HPDE6-E6E7 (cell line): ENCODE results near the gene PLCB1.
"Not testable (repeated sequence)": the region's sequence is repeated elsewhere in the genome, so short reads cannot be mapped to it uniquely, and the experiment has no call there.

ENCODE experiments used
- DNase-seq: peaks from one replicate; pipeline ENCODE4 v3.0.0; 2011; ENCODE audit warnings: missing footprints; ENCODE audit errors: extremely low spot score

Gene PLCB1

GRCh38 chr20:8156235-8157079 is 24.4 kb downstream of the PLCB1 start:
- no peak for DNase-seq

DNA sequence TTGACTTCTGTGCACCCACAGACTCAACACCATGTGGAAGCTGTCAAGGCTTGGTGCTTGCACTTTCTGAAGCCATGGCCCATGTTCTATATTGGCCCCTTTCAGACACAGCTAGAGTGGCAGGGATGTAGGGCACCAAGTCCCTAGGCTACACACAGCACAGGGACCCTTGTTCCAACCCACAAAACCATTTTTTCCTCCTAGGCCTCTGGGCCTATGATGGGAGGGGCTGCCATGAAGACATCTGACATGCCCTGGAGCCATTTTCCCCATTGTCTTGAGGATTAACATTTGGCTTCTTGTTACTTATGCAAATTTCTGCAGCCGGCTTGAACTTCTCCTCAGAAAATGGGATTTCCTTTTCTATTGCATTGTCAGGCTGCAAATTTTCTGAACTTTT is 27.2 kb downstream of the PLCB1 start:
- DNase-seq, result not testable (repeated sequence)

DNA sequence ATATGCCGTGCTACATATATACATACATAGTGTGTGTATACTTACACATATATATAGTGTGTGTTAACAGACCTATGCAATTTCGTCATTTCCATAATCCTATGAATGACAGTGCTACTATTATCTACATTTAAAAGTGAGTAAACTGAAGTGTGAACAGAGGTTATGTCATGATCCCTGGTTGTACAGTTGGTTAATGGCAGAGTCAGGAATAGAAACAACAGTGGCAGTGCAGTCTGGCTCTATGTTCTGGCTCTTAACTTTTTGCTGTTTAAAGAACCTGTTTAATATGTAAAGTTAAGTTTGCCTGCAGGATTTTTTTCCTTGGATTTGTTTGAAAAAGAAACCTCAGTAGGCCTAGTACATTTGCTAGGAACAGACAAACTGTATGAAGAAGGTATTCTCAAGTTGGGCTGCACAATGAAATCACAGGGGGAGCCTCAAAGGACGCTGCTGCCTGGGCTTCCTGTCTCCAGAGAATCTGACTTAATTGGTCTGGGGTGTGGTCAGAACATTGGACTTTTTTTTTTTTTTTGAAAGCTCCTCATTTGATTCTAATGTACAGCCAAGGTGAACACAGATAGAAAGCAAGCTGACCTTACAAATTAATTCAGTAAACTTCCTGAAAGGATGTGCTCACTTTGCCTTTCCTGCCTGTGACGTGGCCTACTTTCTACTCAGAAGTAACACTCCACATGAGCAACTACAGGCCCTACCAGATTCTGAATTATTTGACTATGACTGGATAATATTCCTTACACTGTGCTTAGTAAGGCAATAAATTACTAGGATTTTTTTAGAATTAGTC is 29.4 kb downstream of the PLCB1 start:
- no peak for DNase-seq

- no peak for DNase-seq
Measured at GRCh38 chr20:8162610-8163009, 30.5 kb downstream of the PLCB1 start.

DNA sequence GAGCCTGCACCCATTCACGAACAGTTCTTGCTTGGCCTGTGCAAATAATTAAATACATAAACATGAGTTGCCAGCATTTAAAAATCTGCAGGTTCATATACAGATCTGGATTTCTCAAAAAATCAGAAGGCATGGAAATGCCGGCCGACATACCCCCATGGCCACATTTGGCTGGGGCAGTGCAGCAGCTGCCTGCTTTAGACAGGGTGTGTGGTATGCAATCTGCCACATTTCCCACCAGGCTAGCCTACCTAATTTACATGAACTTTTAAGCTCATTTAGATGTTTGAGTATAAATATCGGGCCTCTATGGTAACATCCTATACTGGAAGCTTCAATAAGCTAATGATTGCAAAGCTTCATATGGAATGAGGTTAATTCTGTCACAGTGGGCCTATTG is 31.5 kb downstream of the PLCB1 start:
- no peak for DNase-seq

GRCh38 chr20:8166730-8167129 is 34.7 kb downstream of the PLCB1 start:
- DNase-seq, result no peak

DNA sequence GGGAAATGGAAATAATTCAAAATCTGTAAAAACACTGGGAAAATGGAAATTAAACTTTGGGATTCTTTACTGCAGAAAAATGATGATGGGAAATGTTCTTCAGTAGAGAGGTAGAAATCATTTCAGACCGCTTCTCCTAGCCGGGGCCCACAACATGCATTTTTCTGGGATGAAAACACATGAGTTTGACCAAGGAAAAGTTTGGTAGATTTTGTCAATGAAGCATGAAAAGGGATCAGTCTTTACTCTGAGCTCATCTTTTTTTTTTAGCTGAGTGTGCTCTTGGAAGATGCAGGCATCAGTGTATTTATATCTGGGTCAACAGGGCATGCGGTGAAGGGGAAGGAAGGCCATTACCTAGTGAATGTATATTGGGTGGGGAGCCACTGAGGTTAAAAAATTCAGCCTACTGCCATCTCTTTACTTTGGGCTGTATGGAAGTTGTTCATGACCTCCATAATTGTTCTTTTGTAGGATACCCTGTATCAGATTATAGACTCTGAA is 36.8 kb downstream of the PLCB1 start:
- DNase-seq, result no peak

DNA sequence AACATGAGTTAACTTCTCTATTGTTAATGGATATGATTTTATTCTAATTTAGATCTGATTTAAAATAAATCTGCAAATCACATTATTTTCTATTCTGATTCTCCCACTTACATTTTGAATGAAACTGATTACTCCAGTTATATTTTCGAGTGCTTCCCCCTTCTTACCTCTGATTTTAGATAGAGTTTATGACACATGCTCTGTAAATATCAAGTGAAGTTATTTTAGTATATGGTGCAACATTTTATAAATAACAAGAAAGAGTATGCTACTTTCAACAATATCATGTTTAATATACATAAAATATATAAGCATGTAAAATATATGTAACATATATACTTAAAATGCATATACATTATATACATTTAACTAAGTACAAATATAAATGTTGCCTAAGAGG is 38.9 kb downstream of the PLCB1 start:
- no peak for DNase-seq

DNA sequence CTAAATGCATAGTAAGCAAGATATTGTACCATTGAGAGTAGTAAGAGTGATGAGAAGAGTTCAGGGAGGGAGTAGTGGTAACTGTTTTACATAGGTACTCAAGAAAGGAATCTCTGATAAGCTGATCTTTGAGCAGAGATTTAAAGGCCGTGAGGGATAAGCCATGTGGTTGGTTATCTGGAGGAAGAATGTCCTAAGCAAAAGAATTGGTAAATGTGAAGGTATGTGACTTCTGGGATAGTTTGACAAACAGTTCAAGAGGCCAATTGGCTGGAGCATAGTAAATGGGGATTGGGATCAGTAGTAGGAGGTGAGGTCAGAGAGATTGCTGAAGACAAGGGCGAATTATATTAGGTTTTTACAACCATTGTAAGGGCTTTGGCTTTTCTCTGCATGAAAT is 40.1 kb downstream of the PLCB1 start:
- no peak for DNase-seq

- no peak for DNase-seq
Measured at GRCh38 chr20:8175741-8176675, 43.9 kb downstream of the PLCB1 start.

GRCh38 chr20:8183526-8183925 is 51.5 kb downstream of the PLCB1 start:
- DNase-seq, result no peak

- DNase-seq, result no peak
Measured at GRCh38 chr20:8187740-8188139, 55.7 kb downstream of the PLCB1 start.

DNA sequence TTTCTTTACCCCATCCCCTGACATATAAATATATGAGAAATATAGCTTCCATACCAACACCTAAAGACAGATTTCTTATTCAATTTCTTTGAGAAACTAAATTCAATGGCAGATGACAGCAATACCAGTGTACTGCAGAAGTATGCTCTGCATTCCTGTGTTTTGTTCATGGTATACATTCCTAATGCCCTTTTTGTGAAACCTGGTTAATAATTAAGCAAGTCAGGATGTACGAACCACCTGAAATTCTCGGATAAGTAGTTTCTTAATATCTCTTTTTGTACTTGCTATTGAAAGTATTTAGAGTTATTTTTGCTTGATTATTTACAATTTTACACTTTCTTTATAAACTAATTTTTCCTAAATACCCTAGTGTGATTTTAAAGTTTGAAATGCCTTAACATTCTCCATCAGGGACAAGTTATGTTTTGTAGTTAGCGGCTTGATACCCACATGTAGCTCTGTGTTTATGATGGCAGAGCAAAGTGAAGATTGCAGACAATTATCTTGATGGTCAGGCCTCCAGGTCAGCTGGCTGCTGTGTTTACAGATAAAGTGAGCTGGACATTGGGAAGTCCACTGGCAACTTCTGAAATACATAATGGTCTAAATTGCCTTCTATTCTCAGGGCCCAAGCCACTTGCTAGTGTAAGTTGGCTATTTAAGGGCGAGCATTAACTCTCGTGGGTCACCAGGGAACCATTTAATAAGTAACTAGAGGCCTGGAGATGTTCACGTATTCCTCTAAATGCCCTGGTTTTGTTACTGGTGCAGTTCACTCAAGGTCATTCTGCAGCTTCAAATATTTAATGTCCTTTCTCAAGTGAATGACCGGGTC is 58.2 kb downstream of the PLCB1 start:
- DNase-seq, result no peak

DNA sequence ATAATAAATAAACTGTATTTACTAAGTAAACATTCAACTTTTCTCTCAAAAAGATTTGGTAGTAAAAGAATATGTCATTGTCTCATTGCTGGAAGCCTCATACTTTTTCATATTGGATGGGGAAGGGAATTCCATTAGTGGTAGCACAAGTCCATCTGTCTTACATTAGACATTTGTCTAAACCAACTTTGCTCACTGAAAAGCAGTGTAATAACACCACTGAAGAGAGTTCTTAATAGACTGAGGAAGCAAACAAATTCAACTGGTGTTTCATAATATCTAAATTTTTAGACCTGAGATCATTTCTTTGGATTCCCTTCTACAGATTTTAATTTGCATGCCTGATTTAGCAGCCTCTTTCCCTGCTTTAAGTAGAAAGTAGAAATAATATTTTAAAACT is 62.7 kb downstream of the PLCB1 start:
- DNase-seq, result no peak

GRCh38 chr20:8196096-8196495 is 64.0 kb downstream of the PLCB1 start:
- no peak for DNase-seq

GRCh38 chr20:8200220-8200619 is 68.2 kb downstream of the PLCB1 start:
- DNase-seq, result no peak

DNA sequence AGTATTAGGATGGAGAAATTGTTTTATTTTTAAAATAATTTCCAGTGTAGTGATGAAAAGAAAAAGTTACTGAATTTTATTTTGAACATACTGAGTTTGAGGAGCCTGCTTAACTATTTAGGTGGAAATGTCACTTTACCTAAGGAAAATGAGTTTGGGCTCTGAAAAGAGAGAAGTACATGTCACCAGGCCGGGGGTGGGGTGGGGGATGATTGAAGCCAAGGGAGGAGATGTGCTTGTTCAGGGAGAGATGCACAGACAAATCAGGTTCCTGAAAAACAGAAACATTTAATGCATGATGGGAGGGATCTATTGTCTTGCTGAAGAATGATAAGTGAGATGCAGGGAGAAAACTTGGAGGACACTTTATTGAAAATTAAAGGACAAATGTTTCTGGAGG is 71.3 kb downstream of the PLCB1 start:
- no peak for DNase-seq

DNA sequence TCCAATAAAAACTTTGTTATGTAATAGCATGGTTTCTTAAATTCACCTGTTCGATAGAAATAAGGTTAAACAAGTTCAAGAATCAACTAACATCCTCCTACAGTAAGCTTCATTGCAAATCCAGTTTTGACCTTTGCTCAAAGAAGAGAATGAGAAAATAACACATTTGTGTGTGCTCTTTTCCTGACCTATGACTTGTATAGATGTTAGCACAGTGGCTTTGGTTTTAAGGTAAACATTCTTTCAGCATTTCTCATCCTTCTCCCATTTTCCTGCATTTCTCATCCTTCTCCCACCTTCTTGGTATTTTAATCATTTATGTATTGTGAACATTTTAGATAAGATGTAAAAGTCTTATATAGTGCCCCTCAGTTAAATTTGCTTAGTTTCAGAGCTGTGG is 73.9 kb downstream of the PLCB1 start:
- DNase-seq, result no peak

DNA sequence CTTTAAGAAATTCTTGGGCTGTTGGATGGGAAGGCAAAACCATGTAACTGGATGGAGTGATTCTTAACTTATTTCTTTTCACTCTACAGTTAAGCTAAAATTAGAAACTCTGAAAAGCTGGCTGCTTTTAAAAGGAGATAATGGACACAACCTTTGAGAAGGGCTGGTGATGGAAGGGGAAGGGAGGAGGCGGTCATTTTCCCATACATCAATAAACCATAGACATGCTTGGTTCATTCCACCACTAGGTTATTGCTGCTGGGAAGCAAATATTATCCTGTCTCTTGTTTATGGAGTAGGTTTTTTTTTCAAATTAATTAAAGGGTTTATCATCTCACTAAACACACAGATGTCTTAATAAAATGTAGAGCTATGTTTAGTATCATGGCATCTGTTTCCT is 76.2 kb downstream of the PLCB1 start:
- DNase-seq, result no peak

- no peak for DNase-seq
Measured at GRCh38 chr20:8209061-8209460, 77.0 kb downstream of the PLCB1 start.

DNA sequence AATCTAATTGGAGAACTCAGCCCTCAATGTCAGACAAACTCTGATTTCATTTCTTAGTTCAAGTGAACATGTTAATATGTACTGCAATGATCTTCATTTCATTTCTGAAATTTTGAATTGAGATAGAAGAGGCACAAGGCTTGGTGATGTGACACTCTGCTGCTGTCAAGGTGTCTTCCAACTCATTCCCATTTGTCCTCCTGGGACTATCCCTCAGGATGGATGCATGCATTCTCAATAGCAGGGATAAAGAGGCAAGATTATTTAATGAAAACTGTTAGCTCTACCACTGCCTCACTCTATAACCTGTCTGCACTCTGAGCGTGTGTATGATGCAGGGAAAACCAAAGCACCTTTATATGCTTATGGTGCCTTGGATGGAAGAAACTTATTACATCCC is 78.7 kb downstream of the PLCB1 start:
- DNase-seq, result no peak
